ENCODE data around the gene CARD19. TPM values are rescaled to one million over a fixed set of nuclear protein-coding genes. Genes with fewer than 3 reads are reported as not detected.

Gene CARD19
- polyA plus RNA-seq, 1 experiment: 25.2 TPM

DNA sequence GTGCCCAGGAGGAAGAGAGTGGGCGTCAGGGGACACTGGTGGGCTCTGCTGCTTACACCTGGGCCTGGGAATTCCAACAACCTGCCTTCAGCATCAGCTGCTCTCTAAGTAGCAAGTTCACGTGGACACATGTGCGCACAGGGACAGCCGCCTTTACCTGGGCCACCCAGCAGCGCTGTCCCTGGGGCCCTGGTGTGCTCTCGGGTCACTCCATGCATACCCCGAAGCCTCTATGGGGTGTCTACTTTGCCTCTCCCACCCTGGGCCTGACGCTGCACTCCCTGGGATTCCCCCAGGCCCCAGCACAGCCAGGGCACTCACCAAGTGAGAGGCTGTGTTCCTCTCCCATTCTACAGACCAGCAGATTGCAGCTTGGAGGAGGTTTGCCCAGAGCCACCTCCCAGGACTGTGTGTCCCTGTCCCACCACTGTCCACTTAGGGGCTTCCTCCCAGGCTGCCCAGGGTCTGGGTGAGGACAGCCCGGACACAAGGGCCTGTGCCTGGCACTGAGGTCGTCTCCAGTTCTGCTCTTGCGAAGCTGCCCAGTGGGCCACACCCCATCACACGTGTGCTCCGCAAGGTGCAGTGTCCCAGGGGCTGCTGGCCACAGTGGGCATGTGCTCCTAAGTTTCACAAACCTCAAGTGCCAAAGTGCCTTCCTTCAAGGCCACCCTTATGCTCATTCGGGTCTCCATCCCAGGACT, 32.1 kb downstream of the CARD19 start:
- no peaks in the 10 kb centered on the region for H3K27me3 ChIP-seq (ENCODE audit: control insufficient read depth, insufficient read depth, low read length)
- TF ChIP-seq, protein P1, sequence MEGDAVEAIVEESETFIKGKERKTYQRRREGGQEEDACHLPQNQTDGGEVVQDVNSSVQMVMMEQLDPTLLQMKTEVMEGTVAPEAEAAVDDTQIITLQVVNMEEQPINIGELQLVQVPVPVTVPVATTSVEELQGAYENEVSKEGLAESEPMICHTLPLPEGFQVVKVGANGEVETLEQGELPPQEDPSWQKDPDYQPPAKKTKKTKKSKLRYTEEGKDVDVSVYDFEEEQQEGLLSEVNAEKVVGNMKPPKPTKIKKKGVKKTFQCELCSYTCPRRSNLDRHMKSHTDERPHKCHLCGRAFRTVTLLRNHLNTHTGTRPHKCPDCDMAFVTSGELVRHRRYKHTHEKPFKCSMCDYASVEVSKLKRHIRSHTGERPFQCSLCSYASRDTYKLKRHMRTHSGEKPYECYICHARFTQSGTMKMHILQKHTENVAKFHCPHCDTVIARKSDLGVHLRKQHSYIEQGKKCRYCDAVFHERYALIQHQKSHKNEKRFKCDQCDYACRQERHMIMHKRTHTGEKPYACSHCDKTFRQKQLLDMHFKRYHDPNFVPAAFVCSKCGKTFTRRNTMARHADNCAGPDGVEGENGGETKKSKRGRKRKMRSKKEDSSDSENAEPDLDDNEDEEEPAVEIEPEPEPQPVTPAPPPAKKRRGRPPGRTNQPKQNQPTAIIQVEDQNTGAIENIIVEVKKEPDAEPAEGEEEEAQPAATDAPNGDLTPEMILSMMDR (IDR thresholded peaks at IDR 0.05; ENCODE audit: low read depth, low read length): no peak
- H3K27ac ChIP-seq (ENCODE audit: low read depth, low read length): no peak overlapping the region
- no peak for DNase-seq (ENCODE audit: low read depth, low spot score)
- H3K4me3 ChIP-seq (ENCODE audit: low read depth, low read length): no peak overlapping the region
- H3K9me3 ChIP-seq (ENCODE audit: control insufficient read depth, insufficient read depth, low read length): no peaks in the 10 kb centered on the region; the same call in 1 of the 2 replicates
- ChIA-PET POLR2A (no interaction called here), CTCF (no interaction called here)

DNA sequence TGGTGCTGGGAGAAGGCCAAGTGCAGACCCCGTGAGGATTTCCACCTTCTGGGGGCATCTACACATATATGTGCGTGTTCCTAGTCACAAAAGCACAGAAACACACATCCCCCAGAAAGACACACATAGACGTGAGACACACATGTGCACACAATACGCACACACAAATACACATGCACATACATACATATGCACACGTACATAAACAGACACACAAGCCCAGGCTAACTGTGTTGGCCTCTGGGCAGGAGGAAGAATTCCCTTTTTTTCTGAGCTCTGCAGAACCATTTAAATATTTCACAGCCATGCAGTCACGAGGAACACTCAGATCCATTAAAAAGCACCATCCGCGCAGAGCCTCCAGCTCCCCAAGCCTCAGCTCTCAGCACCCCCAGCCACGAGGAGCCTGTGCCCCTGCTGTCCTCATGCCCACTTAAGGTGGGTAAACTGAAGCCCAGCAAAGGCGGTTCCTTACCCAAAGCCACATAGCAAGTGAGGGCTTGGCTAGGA, 32.8 kb downstream of the CARD19 start:
- no peak for DNase-seq (ENCODE audit: low read depth, low spot score)
- CTCF ChIA-PET: interaction anchor here (1.0 to 1.9 kb wide), 3 partner anchors 9 to 25 kb away, joined by 4 to 11 read pairs (median 4); no protein-coding TSS in a partner anchor

GRCh38 chr9:93129286-93129685, 33.3 kb downstream of the CARD19 start:
- TF ChIP-seq, protein P1 (IDR thresholded peaks at IDR 0.05; ENCODE audit: low read depth, low read length): no peak
- ChIA-PET POLR2A (interaction anchor here (0.6 kb wide), 1 partner anchor 215 kb away, joined by 4 read pairs; no protein-coding TSS in a partner anchor), CTCF (interaction anchor here (1.0 to 1.9 kb wide), 3 partner anchors 10 to 25 kb away, joined by 4 to 11 read pairs (median 4); no protein-coding TSS in a partner anchor)
- Histone ChIP-seq H3K27ac (ENCODE audit: low read depth, low read length) (no peak overlapping the region), H3K9me3 (ENCODE audit: control insufficient read depth, insufficient read depth, low read length) (no peaks in the 10 kb centered on the region; the same call in 1 of the 2 replicates), H3K27me3 (ENCODE audit: control insufficient read depth, insufficient read depth, low read length) (no peaks in the 10 kb centered on the region), H3K4me3 (ENCODE audit: low read depth, low read length) (no peak overlapping the region)
- DNase-seq (ENCODE audit: low read depth, low spot score): no peak

More for the DNA sequence above, 32.8 kb downstream of the CARD19 start:
- TF ChIP-seq, protein P1 (IDR thresholded peaks at IDR 0.05; ENCODE audit: low read depth, low read length): no peak
- no peak overlapping the region for H3K27ac ChIP-seq (ENCODE audit: low read depth, low read length)
- no peaks in the 10 kb centered on the region; the same call in 1 of the 2 replicates for H3K9me3 ChIP-seq (ENCODE audit: control insufficient read depth, insufficient read depth, low read length)
- POLR2A ChIA-PET: interaction anchor here (0.6 kb wide), 1 partner anchor 216 kb away, joined by 4 read pairs; no protein-coding TSS in a partner anchor
- no peaks in the 10 kb centered on the region for H3K27me3 ChIP-seq (ENCODE audit: control insufficient read depth, insufficient read depth, low read length)
- H3K4me3 ChIP-seq (ENCODE audit: low read depth, low read length): no peak overlapping the region

GRCh38 chr9:93129691-93130500, 33.9 kb downstream of the CARD19 start:
- no peak overlapping the region for H3K27ac ChIP-seq (ENCODE audit: low read depth, low read length)
- no peaks in the 10 kb centered on the region for H3K27me3 ChIP-seq (ENCODE audit: control insufficient read depth, insufficient read depth, low read length)
- no peak for DNase-seq (ENCODE audit: low read depth, low spot score)
- no peak overlapping the region for H3K4me3 ChIP-seq (ENCODE audit: low read depth, low read length)
- TF ChIP-seq, protein P1 (IDR thresholded peaks at IDR 0.05; ENCODE audit: low read depth, low read length): no peak
- ChIA-PET CTCF (interaction anchor here (1.0 to 1.9 kb wide), 3 partner anchors 10 to 24 kb away, joined by 4 to 11 read pairs (median 4); no protein-coding TSS in a partner anchor), POLR2A (interaction anchor here (0.6 kb wide), 1 partner anchor 215 kb away, joined by 4 read pairs; no protein-coding TSS in a partner anchor)
- no peaks in the 10 kb centered on the region; the same call in 1 of the 2 replicates for H3K9me3 ChIP-seq (ENCODE audit: control insufficient read depth, insufficient read depth, low read length)
